Heart left ventricle (tissue), 16 donors: ENCODE results near the gene EDDM3A. TPM values are rescaled to one million over a fixed set of nuclear protein-coding genes. Genes with fewer than 3 reads are reported as not detected.

ENCODE experiments used
- ATAC-seq, 4 donors: fragments of 200-7000 bp; cut with Tn5 transposase; one replicate each; pipeline ENCODE4 v1.9.1; 2020 to 2022; ENCODE audit warnings: moderate library complexity in 4 of 4, mild to moderate bottlenecking in 3 of 4, moderate number of reproducible peaks in 1 of 4
- DNase-seq, 5 donors: peaks; one replicate each; pipeline ENCODE4 v3.0.0-alpha.2; 2020
- H3K27ac ChIP-seq, 12 donors: fragments of 200-600 bp; sonication (generic) in 4 of 12; one replicate each; pipeline versions ENCODE4 v1.5.0 to v1.8.0; 2016 to 2022; ENCODE audit warnings: mild to moderate bottlenecking in 2 of 12
- H3K27me3 ChIP-seq, 9 donors: fragments of 200-600 bp; sonication (generic) in 2 of 9; one replicate each; pipeline versions ENCODE4 v1.5.1 to v1.8.0; 2016 to 2022; ENCODE audit warnings: mild to moderate bottlenecking in 3 of 9
- H3K36me3 ChIP-seq, 9 donors: fragments of 200-600 bp; sonication (generic) in 2 of 9; one replicate each; pipeline versions ENCODE4 v1.5.0 to v1.8.0; 2018 to 2022; ENCODE audit warnings: mild to moderate bottlenecking in 2 of 9
- H3K4me1 ChIP-seq, 12 donors: fragments of 200-600 bp; sonication (generic) in 4 of 12; one replicate each; pipeline versions ENCODE4 v1.5.0 to v1.8.0; 2016 to 2022; ENCODE audit warnings: mild to moderate bottlenecking in 3 of 12
- H3K4me3 ChIP-seq, 12 donors: fragments of 200-600 bp; sonication (generic) in 4 of 12; one replicate each; pipeline versions ENCODE4 v1.5.0 to v1.8.0; 2017 to 2022; ENCODE audit warnings: mild to moderate bottlenecking in 9 of 12, moderate library complexity in 4 of 12
- H3K9me3 ChIP-seq, 12 donors: fragments of 200-600 bp; sonication (generic) in 4 of 12; one replicate each; pipeline versions ENCODE4 v1.5.0 to v1.8.0; 2016 to 2022; ENCODE audit warnings: mild to moderate bottlenecking in 1 of 12
- POLR2A ChIP-seq, 2 donors: fragments of 450-650 bp; IDR thresholded peaks; one replicate each; pipeline ENCODE4 v1.6.1; 2017; ENCODE audit warnings: antibody characterized with exemption in 2 of 2, mild to moderate bottlenecking in 2 of 2, moderate library complexity in 2 of 2
- WGBS, 4 donors: extraction: QIAGEN DNeasy Blood & Tissue Kit in 2 of 4; methylation state at CpG; one replicate each; pipeline versions ENCODE4 v1.1.5 to v1.1.7; 2013 to 2018; 5-methylcytosine and 5-hydroxymethylcytosine counted together
- intact Hi-C, 10 donors: fragments of 100-400 bp; cut with DNase I; formaldehyde crosslinking; loops; one replicate each; pipeline versions ENCODE4 v1.11.1 to v1.14.2; 2022
- long read RNA-seq, 3 donors: library from polyadenylated mRNA; unstranded; transcript quantifications; one replicate each; pipeline ENCODE4 v2.0.0, GENCODE V29; 2020 to 2021
- polyA plus RNA-seq, 2 donors: library from polyadenylated mRNA; stranded (reverse); fragments of 200-250 nt; gene quantifications; one replicate each; pipeline ENCODE4 v1.2.3, GENCODE V29; 2013
- total RNA-seq, 9 donors: library from RNA; depleted of rRNA in 2 of 9; stranded (reverse); fragments of >200 nt in 2 of 9; fragmentation: NEBNext Ultra II Directional in 3 of 9; extraction: Animal tissue kit (Norgen Biotek cat#: 25700) in 3 of 9; gene quantifications; one replicate each; pipeline versions ENCODE4 v1.1.0 to v1.2.4, GENCODE V29; 2016 to 2023
- TF ChIP-seq, protein P1 (sequence below), 12 donors: fragments of 200-600 bp; sonication (generic) in 4 of 12; IDR thresholded peaks; one replicate each; pipeline versions ENCODE4 v1.5.0 to v1.8.0; 2018 to 2022; ENCODE audit warnings: antibody characterized with exemption in 12 of 12, mild to moderate bottlenecking in 5 of 12
- donor health status: ischemic (EF 13 %, LVEDD 7.1; RV severe dilation, severe dysfunction).
- donor health status: healthy with polysubstance abuse.
- donor health status: DM: no; HTN: yes; CAD: no.
- donor health status: DM: no; HTN: no; CAD: no.
- donor health status: ischemic (EF 25% LVEDD 6.9; RV normal size, moderate dysfunction).
- donor health status: ischemic (EF 25% LVEDD 5.7; RV mildly dilated, moderate dysfunction).
- donor health status: healthy.
- donor health status: DM: yes; HTN: yes; CAD: no.
- donor health status: ischemic (EF 35%, LVEDD 5.7; RV mildly dilated, moderate dysfunction).
- donor health status: nonischemic (EF 11% LVEDD 7.7; RV severe dilation, severe dysfunction).
- donor health status: DM: yes; HTN: yes; CAD: no.
- donor health status: PGD.
- donor health status: ischemic (EF 29% LVEDD 5.4; RV normal size, mild dysfunction).
- donor health status: nonischemic (EF 23%, LVEDD 6.1; RV moderate dilation, normal function).

Gene EDDM3A, protein sequence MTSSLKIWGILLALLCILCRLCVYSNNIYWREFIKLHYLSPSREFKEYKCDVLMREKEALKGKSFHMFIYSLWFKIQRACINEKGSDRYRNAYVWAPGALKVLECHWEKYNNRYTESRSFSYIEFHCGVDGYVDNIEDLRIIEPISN
- total RNA-seq (not detected), polyA plus RNA-seq (not detected)
- long read RNA-seq, donor 1 = 0 reads
- long read RNA-seq, donor 2 = 0 reads
- long read RNA-seq, donor 3 = 0 reads

DNA sequence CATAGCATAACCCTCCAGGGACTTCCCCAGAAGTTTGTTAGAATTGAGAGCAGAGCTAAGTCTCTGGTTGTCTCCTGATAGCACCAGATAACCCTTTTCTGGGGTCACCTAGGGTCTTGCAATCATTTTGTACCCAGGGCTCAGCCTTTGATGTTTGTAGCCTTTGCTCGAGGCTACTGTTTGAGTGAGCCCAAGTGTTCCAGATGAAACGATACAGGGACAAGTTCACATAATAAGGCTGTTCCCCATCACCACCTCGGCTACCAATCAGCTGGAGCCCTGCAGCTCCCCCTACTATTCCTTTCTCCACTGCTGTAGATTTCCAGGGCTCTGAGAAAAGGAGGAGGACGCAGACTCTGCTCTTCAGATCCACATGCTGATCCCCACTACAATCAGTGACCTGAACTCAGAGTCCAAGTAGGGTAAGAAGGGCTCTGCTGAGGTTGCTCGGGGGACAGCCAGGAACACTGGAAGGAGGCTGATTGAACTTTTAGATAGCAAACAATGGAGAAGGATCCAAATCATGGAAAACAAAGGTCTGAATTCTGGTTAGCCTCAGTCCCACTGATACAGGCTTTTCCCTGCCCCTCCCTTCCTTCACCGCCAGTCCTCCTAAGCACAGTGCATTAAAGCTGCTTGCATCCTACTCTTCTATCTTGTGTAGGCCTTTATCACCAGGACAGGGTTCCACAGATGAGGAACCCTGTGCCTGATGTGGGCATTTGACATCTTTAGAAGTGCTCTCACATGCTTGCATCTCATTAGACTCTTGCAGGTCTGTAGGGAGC lies at the start of gene EDDM3A:
TSS of gene EDDM3A (plus strand) at position 317 of the 788 bp plus-strand sequence. CDS start 1,694 bp downstream, outside the sequence.
- Histone ChIP-seq H3K27me3 (no peaks in the 10 kb centered on the region), H3K9me3 (no peaks in the 10 kb centered on the region), H3K4me1 (no peaks in the 10 kb centered on the region), H3K36me3 (no peaks in the 10 kb centered on the region), H3K27ac (no peak within 1 kb of the TSS), H3K4me3 (no peak within 1 kb of the TSS)
- ATAC-seq (no peak), DNase-seq (no peak)
- TF ChIP-seq, protein P1, sequence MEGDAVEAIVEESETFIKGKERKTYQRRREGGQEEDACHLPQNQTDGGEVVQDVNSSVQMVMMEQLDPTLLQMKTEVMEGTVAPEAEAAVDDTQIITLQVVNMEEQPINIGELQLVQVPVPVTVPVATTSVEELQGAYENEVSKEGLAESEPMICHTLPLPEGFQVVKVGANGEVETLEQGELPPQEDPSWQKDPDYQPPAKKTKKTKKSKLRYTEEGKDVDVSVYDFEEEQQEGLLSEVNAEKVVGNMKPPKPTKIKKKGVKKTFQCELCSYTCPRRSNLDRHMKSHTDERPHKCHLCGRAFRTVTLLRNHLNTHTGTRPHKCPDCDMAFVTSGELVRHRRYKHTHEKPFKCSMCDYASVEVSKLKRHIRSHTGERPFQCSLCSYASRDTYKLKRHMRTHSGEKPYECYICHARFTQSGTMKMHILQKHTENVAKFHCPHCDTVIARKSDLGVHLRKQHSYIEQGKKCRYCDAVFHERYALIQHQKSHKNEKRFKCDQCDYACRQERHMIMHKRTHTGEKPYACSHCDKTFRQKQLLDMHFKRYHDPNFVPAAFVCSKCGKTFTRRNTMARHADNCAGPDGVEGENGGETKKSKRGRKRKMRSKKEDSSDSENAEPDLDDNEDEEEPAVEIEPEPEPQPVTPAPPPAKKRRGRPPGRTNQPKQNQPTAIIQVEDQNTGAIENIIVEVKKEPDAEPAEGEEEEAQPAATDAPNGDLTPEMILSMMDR (IDR thresholded peaks at IDR 0.05) = no peak
- no peak for TF ChIP-seq POLR2A (IDR thresholded peaks at IDR 0.05)
- WGBS, 4 donors = 75 to 82% (median 79%) methylated on average over 6 of the region's 6 CpGs
- intact Hi-C loops = no loop called here

DNA sequence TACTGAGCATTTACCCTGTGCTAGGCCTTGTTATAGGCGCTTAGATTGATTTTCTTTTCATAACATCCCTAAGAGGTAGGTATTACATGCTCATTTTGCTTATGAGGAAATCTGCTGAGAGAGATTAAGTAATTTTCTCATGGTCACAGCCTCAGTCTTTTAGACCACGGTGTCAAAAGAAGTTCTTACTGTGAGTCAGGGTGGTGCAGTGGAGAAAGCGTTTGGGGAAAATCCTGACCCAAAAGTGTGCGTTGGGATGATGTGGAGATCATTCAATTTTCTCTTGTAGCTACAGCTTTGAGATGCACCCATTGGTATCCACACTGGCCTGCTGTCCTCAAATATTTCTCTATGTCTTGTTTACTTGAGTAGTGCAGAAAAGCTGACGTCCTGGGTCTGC lies 48.9 kb upstream of the EDDM3A start:
- TF ChIP-seq POLR2A (IDR thresholded peaks at IDR 0.05) = no peak
- TF ChIP-seq, protein P1 (IDR thresholded peaks at IDR 0.05) = no peak
- intact Hi-C loops = loop anchor here (1.0 to 10.0 kb wide), 15 partner anchors 61 to 408 kb away; partner anchors contain the start of genes RNASE1 (in 1 of the 10), RNASE7 (in 1 of the 10) and TMEM253 (in 1 of the 10)
- ATAC-seq (no peak), DNase-seq (no peak)
- Histone ChIP-seq H3K9me3 (no peaks in the 10 kb centered on the region), H3K36me3 (peaks cover 0 to 51% (median 4%) of the 10 kb centered on the region in 9 donors), H3K4me3 (no peak overlapping the region), H3K27ac (no peak overlapping the region), H3K4me1 (peaks cover 0 to 9% (median 0%) of the 10 kb centered on the region in 12 donors), H3K27me3 (no peaks in the 10 kb centered on the region)
- WGBS, 4 donors = 90 to 95% (median 92%) methylated on average over 5 of the region's 5 CpGs

DNA sequence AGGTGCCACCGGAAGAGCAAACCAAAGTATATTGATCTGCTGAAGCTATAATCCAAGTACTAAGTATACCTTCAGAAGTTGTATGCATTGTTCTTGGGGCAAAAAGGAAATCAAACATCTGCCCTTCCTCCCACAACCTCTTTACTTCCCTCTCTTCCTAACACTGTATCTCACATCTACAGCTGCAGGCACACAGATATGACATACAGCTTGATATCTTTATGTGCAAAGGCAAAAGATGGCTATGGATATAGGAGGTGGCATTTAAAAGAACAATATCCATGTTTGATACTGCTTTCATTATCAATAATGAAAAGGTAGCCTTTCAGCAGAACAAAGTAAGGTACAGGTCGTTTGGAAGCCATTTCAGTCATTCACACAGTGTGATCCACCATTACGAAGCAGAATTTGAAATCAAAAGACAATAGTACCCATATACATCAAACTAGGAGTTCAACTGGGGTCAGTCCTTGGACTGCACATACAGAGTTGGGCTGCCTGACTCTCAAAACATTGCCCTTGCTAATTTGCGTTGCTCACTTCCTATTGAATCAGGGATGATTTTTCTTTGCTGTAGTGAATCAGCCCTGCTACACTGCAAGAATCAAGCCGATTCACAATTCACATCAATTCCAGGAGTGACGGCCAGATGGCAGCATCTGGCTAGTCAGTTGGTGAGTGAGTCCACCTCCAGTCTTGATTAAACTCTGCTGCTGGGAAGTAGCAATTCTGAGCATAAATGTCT lies 48.2 kb upstream of the EDDM3A start:
- Histone ChIP-seq H3K4me1 (peaks cover 0 to 9% (median 0%) of the 10 kb centered on the region in 12 donors), H3K27ac (no peak overlapping the region), H3K36me3 (peaks cover 0 to 51% (median 4%) of the 10 kb centered on the region in 9 donors), H3K4me3 (no peak overlapping the region), H3K9me3 (no peaks in the 10 kb centered on the region), H3K27me3 (no peaks in the 10 kb centered on the region)
- intact Hi-C loops = loop anchor here (1.0 to 10.0 kb wide), 15 partner anchors 60 to 407 kb away; partner anchors contain the start of genes RNASE1 (in 1 of the 10), RNASE7 (in 1 of the 10) and TMEM253 (in 1 of the 10)
- 30 to 38% (median 36%) methylated on average over 6 of the region's 6 CpGs for WGBS, 4 donors
- peak; percentile 15 to 89 (median 80) for ATAC-seq
- no peak for TF ChIP-seq POLR2A (IDR thresholded peaks at IDR 0.05)
- TF ChIP-seq, protein P1 (IDR thresholded peaks at IDR 0.05) = peak; percentile 62 to 84 (median 77)
- DNase-seq = peak in 4 of 5 donors; percentile 40 to 71 (median 52)
